Neural progenitor cell (in vitro differentiated cells): ENCODE data around the gene TNP2. TPM values are rescaled to one million over a fixed set of nuclear protein-coding genes. Genes with fewer than 3 reads are reported as not detected.
A peak's percentile ranks its signal among the peaks of the same experiment; 100 is the strongest.

Experiments used
- DNase-seq: peaks from one replicate; pipeline ENCODE4 v3.0.0-alpha.2; 2016; ENCODE audit warnings: low spot score
- H2AFZ ChIP-seq: fragments of 200-600 bp; sonication (generic); replicated peaks from 2 replicates; pipeline ENCODE4 v1.6.1; 2016; ENCODE audit warnings: antibody characterized with exemption
- H3F3A ChIP-seq: fragments of 200-600 bp; sonication (generic); 2 replicates; pipeline ENCODE4 v1.6.1; 2016; ENCODE audit warnings: antibody characterized with exemption, low read depth
- H3K27ac ChIP-seq: fragments of 200-600 bp; sonication (generic); 2 replicates; pipeline ENCODE4 v1.5.1; 2016; ENCODE audit warnings: mild to moderate bottlenecking
- H3K27me3 ChIP-seq: fragments of 200-600 bp; sonication (generic); 2 replicates; pipeline ENCODE4 v1.6.1; 2016; ENCODE audit warnings: mild to moderate bottlenecking, moderate library complexity
- H3K36me3 ChIP-seq: fragments of 200-600 bp; sonication (generic); 2 replicates; pipeline ENCODE4 v1.5.1; 2016
- H3K4me1 ChIP-seq: fragments of 200-600 bp; sonication (generic); 2 replicates; pipeline ENCODE4 v1.6.1; 2016; ENCODE audit warnings: mixed run types
- H3K4me2 ChIP-seq: fragments of 200-600 bp; sonication (generic); 2 replicates; pipeline ENCODE4 v1.6.1; 2016
- H3K4me3 ChIP-seq: fragments of 200-600 bp; sonication (generic); 2 replicates; pipeline ENCODE4 v1.5.1; 2016
- H3K79me2 ChIP-seq: fragments of 200-600 bp; sonication (generic); 2 replicates; pipeline ENCODE4 v1.6.1; 2016; ENCODE audit warnings: low read depth
- H3K9ac ChIP-seq: fragments of 200-600 bp; sonication (generic); 2 replicates; pipeline ENCODE4 v1.6.1; 2016
- H3K9me3 ChIP-seq: fragments of 200-600 bp; sonication (generic); 2 replicates; pipeline ENCODE4 v1.5.1; 2016; ENCODE audit warnings: low read depth
- H4K20me1 ChIP-seq: fragments of 200-600 bp; sonication (generic); 2 replicates; pipeline ENCODE4 v1.6.1; 2016; ENCODE audit warnings: low read depth
- H3K27ac Mint-ChIP-seq: 3 replicates; pipeline ENCODE4 v1.8.0; 2021; ENCODE audit warnings: mixed read lengths
- H3K27me3 Mint-ChIP-seq: 2 replicates; pipeline ENCODE4 v1.8.0; 2022; ENCODE audit warnings: low read depth, mild to moderate bottlenecking, inconsistent platforms, moderate library complexity, mixed read lengths; ENCODE audit not compliant: insufficient read depth
- H3K36me3 Mint-ChIP-seq: 3 replicates; pipeline ENCODE4 v1.8.0; 2021; ENCODE audit warnings: mixed read lengths
- H3K4me1 Mint-ChIP-seq: 3 replicates; pipeline ENCODE4 v1.8.0; 2021; ENCODE audit warnings: mixed read lengths
- H3K4me3 Mint-ChIP-seq: 3 replicates; pipeline ENCODE4 v1.8.0; 2021; ENCODE audit warnings: mild to moderate bottlenecking, moderate library complexity, mixed read lengths
- H3K9me3 Mint-ChIP-seq: 3 replicates; pipeline ENCODE4 v1.8.0; 2020; ENCODE audit warnings: mixed read lengths
- CTCF ChIP-seq: fragments of 200-600 bp; sonication (generic); IDR thresholded peaks from 2 replicates; pipeline ENCODE4 v1.5.1; 2017; ENCODE audit warnings: antibody characterized with exemption, mild to moderate bottlenecking
- EZH2 ChIP-seq: fragments of 200-600 bp; sonication (generic); IDR thresholded peaks from 2 replicates; pipeline ENCODE4 v1.6.1; 2017; ENCODE audit warnings: antibody characterized with exemption, mild to moderate bottlenecking, moderate library complexity
- EZH2phosphoT487 ChIP-seq: fragments of 200-600 bp; sonication (generic); IDR thresholded peaks from 2 replicates; pipeline ENCODE4 v1.6.1; 2017; ENCODE audit warnings: antibody characterized with exemption
- total RNA-seq: library from RNA; depleted of rRNA; stranded (reverse); fragments of >200 nt; gene quantifications from 2 replicates; pipeline ENCODE4 v1.2.3, GENCODE V29; 2015; ENCODE audit warnings: low replicate concordance

Gene TNP2
- total RNA-seq, 1 donor from 2014 or later = not detected

GRCh38 chr16:11309895-11310633 lies 40.9 kb upstream of the TNP2 start:
- Histone ChIP-seq H3K79me2 (no peaks in the 10 kb centered on the region), H3K27ac (no peak overlapping the region), H3F3A (peaks cover 8% of the 10 kb centered on the region), H2AFZ (no peak overlapping the region), H3K27me3 (peaks cover 11% of the 10 kb centered on the region), H3K4me2 (no peak overlapping the region), H3K4me3 (no peak overlapping the region), H3K9ac (no peak overlapping the region), H3K4me1 (peaks cover 8% of the 10 kb centered on the region), H3K9me3 (no peaks in the 10 kb centered on the region), H3K36me3 (no peaks in the 10 kb centered on the region), H4K20me1 (no peaks in the 10 kb centered on the region)
- DNase-seq = no peak
- H3K27ac Mint-ChIP-seq = no peak overlapping the region
- no peaks in the 10 kb centered on the region for H3K9me3 Mint-ChIP-seq
- peaks cover 28% of the 10 kb centered on the region for H3K4me1 Mint-ChIP-seq
- no peaks in the 10 kb centered on the region for H3K36me3 Mint-ChIP-seq
- H3K4me3 Mint-ChIP-seq = no peak overlapping the region
- peaks cover 10% of the 10 kb centered on the region for H3K27me3 Mint-ChIP-seq
- no peak for TF ChIP-seq CTCF
- no peak for TF ChIP-seq EZH2phosphoT487
- no peak for TF ChIP-seq EZH2

- Histone ChIP-seq H3K27ac (no peak overlapping the region), H3K4me1 (peaks cover 6% of the 10 kb centered on the region), H3K36me3 (no peaks in the 10 kb centered on the region), H3K4me2 (no peak overlapping the region), H3K79me2 (no peaks in the 10 kb centered on the region), H2AFZ (no peak overlapping the region), H3K9ac (no peak overlapping the region), H4K20me1 (no peaks in the 10 kb centered on the region), H3K9me3 (no peaks in the 10 kb centered on the region), H3F3A (no peaks in the 10 kb centered on the region), H3K4me3 (no peak overlapping the region), H3K27me3 (no peaks in the 10 kb centered on the region)
- no peak overlapping the region for H3K4me3 Mint-ChIP-seq
- peak; percentile 24 for DNase-seq
- H3K27ac Mint-ChIP-seq = no peak overlapping the region
- peaks cover 20% of the 10 kb centered on the region for H3K4me1 Mint-ChIP-seq
- no peaks in the 10 kb centered on the region for H3K36me3 Mint-ChIP-seq
- H3K9me3 Mint-ChIP-seq = peaks cover 4% of the 10 kb centered on the region
- peaks cover 10% of the 10 kb centered on the region for H3K27me3 Mint-ChIP-seq
- TF ChIP-seq EZH2phosphoT487 (no peak), EZH2 (no peak), CTCF (no peak)
These were observed 39.6 kb upstream of the TNP2 start for GRCh38 chr16:11308493-11309283.

- DNase-seq = no peak
- H2AFZ ChIP-seq = no peak overlapping the region
- Mint-ChIP-seq H3K27me3 (peaks cover 12% of the 10 kb centered on the region), H3K27ac (no peak overlapping the region), H3K9me3 (peaks cover 4% of the 10 kb centered on the region), H3K4me1 (peaks cover 17% of the 10 kb centered on the region), H3K36me3 (no peaks in the 10 kb centered on the region), H3K4me3 (no peak overlapping the region)
- no peak for TF ChIP-seq EZH2phosphoT487
- TF ChIP-seq EZH2 = no peak
- TF ChIP-seq CTCF = no peak
- no peak overlapping the region for H3K9ac ChIP-seq
- no peaks in the 10 kb centered on the region for H3K27me3 ChIP-seq
- H3K36me3 ChIP-seq = no peaks in the 10 kb centered on the region
- no peaks in the 10 kb centered on the region for H4K20me1 ChIP-seq
- no peak overlapping the region for H3K27ac ChIP-seq
- H3K4me2 ChIP-seq = no peak overlapping the region
- no peaks in the 10 kb centered on the region for H3K79me2 ChIP-seq
- H3K4me1 ChIP-seq = peaks cover 6% of the 10 kb centered on the region
- no peaks in the 10 kb centered on the region for H3K9me3 ChIP-seq
- H3F3A ChIP-seq = no peaks in the 10 kb centered on the region
- no peak overlapping the region for H3K4me3 ChIP-seq
These were observed 38.7 kb upstream of the TNP2 start for GRCh38 chr16:11307639-11308492.
